SIG-M5 treated with dmso at 0.1 percent for 504 hours (cell line): Measurements from ENCODE around the gene JPT2.
"Not testable (repeated sequence)": the region's sequence is repeated elsewhere in the genome, so short reads cannot be mapped to it uniquely, and the experiment has no call there.

ENCODE experiments used
- DNase-seq: peaks from one replicate; lab custom pipeline; 2025; ENCODE audit not compliant: unreplicated experiment; lab: John Stamatoyannopoulos, UW

The JPT2 gene

DNA sequence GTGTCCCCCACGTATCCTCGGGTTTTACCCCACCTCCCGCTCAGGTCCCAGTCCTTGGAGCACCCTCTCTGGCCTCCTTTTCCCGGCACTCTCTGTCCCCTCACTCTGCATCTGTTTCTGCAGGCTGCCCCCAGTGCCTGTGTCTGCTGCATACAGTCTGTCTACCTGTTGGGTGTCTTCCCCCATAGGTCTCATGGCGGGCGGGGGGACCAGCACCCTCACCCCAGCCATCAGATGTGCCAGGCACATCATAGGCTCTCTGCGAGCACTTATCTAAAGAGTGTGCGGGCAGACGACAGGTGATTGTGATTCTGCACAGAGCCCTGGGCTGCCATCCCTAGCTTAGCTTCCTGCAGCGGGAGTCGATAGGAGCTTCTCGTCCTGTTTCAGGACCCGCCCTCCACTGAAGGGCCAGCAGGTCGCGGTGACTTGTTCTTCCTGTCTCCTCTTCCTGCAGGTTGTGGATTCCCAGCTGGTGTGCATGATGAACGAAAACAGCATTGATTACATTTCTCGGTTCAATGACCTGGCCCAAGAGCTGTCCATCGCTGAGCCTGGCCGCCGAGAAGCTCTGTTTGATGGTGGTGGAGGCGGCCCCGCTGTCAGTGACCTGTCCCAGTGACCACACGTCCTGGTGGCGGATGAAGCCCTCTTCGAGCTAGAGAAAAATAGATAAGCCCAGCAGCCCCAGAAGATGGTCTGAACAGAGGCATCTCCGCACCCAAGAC lies 4.5 kb upstream of the JPT2 start:
- no peak for DNase-seq

DNA sequence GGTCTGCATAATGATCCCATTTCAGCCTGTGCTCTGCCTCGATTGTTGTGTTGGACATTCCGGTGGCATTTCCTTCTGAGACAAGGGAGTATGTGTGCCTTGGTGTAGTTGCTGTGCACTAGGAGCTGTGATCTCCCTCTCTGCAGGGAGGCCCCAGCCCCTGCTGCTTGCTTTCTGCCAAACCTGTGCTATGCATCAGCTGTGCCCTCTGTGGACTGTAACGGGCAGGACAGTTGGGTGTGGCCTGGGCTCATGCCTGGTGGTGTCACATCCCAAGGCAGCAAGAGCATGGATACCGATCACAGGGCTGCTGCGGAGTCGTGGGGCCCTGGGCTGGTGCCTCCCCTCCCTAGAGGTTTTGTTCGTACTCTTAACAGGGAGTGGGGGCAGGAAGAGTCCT lies 3.8 kb upstream of the JPT2 start:
- DNase-seq, result no peak

DNA sequence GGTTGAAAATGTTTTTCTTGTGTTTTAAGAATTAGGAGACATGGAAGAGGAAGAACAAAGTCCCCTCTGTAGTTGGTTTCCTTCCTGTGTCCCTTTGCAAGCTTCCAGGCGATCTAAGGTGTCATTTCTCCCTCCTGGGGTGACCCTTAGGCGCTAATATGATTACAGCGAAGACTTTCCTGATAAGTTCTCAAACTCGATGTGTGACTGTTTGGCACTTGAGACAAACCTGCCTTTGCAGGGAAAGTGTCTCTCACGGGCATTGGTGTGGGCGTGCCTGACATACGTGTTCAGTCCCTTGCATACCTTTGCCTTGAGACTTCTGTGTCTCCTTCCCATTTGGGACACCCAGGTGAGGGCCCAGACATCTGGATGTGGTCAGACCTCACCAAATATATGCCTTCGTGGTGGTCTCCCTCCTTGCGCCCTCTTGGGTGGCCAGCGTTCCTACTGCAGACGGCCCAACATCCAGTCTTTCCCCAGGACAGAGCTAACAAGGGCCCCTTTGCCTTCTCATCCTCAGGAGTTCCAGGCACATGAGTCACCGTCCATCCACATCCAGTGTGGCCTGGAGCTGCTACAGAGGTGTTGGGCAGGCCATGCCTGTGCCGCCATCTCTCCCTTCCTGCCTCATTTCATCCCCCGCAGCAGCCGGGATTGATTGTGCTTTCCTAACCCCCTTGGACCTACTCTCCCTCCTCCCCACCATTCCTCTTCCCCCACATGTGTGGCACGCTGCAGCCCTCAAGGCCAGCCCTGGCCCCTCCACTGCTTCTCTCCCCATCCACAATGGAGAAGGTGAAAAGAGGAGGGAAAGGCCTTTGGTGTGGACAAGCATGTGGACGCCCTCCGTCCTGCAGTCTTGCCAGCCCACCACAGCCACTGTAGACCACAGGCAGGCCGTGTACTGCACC lies 3.1 kb upstream of the JPT2 start:
- no peak for DNase-seq

DNA sequence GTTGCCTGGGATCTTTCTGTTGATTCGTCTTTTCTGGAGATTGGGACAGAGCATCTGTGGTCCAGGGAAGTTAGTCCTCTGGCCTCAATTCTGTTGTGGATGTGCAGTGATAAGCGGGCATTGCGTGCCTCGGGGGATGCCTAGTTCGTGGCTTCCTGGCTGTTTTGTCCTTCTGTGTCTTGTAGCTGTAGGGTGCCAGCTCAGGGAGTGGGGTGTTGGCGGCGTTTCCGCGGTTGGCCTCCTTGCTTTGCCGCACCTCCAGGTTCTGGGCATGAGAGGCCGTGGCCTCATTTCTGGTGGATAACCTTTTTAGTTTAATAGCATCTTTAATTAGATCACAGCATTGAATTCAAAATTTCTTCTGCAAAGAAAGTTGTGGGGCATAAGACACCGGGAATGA lies 1.4 kb upstream of the JPT2 start:
- no peak for DNase-seq

DNA sequence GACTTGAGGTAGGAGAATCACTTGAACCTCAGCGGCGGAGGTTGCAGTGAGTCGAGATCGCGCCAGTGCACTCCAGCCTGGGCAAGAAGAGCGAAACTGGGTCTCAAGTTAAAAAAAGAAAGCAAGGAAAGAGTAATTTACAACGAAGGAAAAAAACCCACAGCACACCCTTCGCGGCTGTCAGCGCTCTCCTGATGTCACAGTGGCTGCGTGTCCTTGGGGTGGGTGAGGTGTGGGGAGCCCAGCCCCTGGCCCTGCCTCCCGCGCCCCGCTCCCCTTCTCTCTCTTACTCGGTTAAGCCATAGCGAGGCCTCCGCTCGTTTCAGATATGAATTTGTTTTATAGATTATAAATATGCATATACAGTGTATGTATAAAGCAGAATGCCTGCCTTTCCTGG lies 740 bp upstream of the JPT2 start:
- DNase-seq, result no peak

DNA sequence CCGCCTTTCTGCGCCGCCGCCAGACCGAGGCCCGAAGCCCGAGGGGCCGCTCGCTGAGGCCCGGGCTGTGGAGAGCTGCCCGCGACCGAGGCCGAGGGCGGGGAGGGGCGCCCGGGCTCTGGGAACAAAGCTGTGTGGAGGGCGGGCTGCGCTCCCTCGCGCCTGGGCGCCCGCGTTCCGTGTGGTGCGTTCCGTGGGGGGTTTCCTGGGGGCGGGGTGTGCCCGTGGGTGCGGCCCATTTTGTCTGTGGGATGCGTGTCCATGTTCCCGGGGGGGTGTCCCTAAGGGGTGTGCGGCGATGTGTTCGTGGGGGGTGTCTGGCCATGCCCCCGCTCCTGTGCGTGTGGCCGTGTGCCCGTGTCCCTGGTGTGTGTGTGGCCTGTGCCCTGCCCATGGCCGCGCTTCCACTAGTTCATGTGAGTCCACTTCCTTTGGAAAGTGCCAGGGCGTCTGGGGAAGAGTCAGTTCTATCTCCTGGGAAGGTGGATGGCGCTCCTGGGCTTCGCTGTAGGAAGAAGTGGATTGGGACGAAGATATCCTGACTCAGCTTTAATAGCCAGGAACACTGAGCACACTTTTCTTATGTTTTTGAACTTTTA lies 520 bp downstream of the JPT2 start:
- DNase-seq, result peak; percentile 24

DNA sequence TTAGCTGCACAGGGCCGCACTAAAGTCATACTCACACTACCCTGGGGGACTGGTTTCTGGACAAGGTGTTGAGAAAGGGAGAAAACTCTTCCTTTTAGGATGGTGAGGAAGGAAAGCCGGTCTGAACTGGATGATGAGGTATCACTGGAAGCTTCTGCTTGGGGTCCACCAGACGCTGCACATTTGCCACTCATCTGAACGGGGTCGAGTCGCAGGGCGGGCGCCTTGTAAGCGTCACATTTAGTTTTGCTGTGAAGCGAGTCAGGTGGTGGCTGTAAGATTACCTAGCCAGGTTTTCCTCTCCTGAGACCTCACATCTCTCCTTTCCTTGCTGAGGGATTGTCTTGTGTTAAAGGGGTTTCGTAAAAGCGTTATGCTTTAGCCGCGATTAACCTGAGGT lies 2.3 kb downstream of the JPT2 start:
- DNase-seq, result no peak

DNA sequence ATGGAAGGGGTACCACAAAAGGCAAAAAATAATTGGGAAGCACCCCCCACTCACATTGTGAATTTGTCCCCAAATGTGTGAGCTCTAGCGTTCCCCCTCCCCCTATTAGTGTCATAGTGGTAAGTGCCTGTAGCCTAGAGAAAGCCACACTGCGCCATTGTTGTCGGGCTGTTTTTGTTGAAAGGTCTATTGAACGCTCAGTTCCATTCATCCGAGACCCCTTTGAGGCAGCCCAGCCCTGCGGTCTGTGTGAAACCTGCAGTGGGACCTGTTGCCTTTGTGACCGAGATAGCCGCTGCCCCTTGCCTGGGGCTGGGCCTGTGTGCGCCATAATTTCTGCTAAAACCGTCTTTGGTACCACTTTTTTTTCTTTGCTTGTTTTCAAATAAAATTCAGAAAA lies 3.0 kb downstream of the JPT2 start:
- DNase-seq, result no peak

DNA sequence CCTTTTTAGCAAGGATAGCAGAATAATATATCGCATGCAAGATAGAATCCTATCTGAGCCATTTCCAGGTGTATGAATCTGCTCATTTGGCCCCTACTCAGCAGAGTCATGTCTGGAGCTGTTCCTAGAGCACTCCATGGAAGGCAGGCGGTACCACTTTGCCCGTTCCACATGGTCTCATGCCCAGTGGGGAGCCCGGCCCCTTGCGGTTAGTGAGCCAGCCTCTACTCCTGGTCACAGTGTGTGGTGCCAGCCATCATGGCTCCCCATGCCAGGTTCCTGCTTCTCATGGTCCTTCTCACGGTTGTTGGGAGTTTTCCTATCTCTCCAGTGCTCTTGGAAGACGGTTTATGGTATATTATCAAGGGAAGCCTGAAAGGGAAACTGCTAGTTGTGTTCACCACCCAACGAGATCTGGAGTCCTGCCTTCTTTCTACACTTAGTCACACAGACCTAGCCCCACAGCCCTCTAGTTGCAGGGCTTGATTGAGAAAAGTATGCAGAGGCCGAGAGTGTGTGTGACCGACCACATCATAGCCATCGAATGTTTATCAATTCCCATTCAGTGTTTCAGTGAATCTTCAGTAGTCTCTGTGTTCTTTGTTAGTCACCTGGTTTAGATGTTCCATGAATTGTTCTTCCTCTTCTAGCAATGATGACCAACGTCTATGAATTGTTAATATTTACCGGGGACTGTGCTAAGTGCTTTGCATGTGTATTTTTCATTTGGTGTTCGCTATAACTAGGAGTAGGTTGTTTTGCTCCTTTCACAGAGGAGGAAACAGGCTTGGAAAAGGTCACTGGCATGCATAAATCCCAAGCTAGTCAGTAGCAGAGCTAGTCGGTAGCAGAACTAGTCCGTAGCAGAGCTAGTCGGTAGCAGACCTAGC lies 9.6 kb downstream of the JPT2 start:
- no peak for DNase-seq

DNA sequence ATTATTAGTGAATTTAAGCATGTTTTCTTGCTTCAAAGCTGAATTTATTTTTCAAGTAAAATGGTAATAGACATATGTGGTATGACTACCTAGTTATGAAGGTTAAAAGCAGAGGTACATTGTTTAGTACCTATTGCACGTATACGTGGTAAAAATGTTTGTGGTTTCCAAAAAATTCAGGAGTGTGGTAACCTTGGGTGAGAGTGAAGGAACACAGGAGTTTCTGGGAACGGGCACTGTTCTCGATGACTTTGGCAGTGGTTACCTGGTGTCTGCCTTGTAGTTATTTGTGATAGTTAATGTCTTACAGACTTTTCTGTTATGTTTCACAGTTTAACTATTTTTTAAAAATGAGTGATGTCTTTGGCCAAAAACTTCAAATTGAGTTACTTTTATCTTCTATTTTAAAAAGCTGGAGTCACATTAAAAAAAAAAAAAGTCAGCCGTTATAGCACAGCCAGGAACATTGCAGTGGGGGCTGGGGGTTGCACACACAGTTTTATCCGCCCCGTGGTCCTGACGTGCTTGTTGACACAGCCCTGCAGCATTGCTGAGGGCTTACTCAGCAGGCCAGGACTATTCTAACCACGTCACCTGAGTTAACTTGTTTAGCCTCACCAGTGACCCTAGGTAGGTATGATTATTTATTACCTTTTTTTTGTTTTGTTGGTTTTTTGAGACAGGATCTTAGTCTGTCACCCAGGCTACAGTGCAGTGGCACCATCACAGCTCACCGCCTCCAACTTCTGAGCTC lies 10.9 kb downstream of the JPT2 start:
- peak; percentile 48 for DNase-seq

DNA sequence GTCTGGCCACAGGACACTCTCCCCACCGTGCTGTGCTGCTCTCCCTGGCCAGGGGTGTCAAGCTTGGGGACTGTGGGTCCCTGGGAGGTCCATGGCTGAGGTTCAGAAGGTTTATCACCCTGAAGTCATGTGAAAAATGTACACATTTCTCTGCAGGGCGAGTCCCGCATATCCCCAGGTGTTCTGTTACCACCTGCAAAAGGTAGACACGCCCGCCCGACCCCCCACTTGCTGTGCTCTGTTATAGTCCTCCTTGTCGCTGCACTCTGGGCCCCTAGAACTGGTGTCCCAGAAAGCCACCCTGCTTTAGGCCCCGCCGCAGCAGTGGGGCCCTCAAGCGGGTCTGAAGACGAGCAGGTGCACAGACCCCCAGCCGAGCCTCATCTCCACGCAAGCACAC lies 11.8 kb downstream of the JPT2 start:
- no peak for DNase-seq

DNA sequence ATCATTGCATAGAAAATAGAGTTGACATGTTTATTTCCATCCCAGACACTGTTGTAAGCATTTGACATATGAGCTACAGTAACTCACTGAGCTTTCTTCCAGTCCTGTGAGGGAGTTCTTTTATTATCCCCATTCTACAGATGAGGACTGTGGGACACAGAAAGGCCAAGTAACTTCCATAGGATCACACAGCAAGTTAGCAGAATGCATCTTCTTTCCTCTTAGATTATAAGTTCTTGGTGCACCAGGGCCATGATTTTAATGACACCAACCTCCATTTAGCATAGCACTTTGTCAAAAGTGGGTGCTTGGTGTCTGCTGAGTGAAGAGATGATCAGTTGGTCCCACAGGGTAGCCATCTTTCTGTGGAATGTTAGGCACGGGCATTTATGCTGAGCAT lies 12.7 kb downstream of the JPT2 start:
- no peak for DNase-seq

DNA sequence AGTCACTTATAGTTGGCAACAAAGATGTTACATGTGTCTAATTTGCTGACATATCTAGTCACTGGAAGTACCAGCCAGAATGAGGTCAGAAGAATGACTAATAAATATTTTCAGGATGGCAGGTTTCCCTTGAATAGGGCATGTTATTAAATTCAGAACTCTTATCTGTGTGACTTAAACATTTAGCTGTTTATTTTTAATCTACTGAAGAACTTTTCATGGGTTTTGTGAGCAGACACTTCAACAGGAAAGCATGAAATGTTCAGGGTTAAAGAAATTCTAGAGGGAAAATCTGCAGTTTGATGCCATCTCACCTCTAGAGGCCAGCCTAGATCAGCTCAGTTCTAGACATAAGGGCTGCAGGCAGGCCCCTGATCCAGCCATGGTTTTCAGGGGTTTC lies 13.2 kb downstream of the JPT2 start:
- no peak for DNase-seq

DNA sequence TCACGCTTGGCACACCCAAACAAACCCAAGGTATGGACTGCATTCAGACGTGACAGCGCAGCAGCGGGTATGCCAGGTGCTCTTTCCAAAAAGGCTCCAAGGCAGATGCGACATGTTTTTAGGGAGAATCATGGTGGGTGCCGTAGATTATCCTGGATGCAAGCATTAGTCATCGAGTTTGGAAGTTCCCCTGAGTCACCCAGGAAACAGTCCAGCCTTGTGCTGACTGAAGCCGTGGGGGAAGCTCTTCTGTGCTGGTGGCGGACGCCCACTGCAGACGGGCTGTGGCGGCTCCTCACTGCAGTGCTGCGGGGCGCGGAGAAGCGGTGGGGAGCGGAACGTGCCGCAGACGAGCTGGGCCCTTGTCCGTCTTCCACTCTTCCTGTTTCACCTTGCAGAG lies 13.9 kb downstream of the JPT2 start:
- DNase-seq, result no peak

DNA sequence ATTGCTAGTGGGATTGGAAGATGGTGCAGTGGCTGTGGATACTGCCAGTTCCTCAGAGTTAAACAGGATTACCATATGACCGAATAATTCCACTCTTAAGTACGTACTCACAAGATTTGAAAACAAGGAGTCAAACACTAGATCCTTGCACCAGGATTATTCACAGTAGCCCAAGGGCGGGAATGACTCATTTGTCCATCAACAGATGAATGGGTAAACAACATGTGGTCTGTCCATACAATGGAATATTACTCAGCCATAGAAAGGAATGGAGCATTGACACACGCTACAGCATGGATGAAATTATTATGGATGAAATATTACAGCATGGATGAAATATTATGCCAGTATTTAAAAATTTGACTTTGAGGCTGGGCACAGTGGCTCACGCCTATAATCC lies 18.8 kb downstream of the JPT2 start:
- no peak for DNase-seq

DNA sequence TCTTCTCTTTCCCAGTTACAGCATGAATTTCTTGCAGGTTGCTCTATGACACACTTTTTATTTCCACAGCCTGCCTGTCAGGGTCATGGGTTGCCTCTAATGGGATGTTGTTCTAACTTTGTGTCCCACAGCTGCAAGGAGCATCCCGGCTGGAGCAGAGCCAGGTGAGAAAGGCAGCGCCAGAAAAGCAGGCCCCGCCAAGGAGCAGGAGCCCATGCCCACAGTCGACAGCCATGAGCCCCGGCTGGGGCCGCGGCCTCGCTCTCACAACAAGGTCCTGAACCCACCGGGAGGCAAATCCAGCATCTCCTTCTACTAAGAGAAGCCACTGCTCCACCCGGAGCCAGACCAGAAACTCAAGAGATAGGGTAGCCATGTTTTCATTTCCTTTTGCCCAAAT lies 20.6 kb downstream of the JPT2 start:
- DNase-seq, result no peak

DNA sequence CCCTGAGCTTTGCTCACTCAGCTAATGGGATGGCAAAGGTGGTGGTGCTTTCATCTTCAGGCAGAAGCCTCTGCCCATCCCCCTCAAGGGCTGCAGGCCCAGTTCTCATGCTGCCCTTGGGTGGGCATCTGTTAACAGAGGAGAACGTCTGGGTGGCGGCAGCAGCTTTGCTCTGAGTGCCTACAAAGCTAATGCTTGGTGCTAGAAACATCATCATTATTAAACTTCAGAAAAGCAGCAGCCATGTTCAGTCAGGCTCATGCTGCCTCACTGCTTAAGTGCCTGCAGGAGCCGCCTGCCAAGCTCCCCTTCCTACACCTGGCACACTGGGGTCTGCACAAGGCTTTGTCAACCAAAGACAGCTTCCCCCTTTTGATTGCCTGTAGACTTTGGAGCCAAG lies 22.2 kb downstream of the JPT2 start:
- no peak for DNase-seq

DNA sequence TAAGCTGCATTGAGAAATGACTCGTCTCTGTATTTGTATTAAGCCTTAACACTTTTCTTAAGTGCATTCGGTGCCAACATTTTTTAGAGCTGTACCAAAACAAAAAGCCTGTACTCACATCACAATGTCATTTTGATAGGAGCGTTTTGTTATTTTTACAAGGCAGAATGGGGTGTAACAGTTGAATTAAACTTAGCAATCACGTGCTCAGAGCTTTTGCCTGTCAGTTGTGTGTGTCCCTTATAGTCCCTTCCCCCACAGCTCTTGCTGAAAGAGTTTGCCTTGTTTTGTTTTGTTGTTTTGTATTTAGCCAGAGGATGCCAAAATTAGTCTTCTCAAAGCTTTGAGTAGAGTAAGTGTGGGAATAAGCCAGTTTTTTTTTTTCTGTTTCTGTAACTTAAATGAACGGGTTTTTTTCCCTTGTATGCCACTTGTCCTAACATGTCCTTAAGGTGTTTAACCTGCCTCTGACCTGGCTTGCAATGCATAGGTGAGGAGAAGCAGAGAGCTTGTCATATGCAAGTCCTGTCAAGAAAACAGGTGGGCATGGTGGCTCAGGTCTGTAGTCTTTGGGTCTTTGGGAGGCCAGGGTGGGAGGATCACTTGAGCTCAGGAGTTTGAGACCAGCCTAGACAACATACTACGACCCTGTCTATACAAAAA lies 23.3 kb downstream of the JPT2 start:
- no peak for DNase-seq

DNA sequence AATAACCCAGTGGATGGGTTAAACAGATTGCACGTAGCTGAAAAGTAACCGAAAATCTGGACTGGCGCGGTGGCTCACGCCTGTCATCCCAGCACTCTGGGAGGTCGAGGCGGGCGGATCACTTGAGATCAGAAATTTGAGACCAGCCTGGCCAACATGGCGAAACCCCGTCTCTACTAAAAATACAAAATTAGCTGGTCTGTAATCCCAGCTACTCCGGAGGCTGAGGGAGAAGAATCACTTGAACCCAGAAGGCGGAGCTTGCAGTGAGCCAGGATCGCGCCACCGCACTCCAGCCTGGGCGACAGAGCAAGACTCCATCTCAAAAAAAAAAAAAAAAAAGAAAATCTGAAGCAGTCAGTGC lies 27.2 kb downstream of the JPT2 start:
- DNase-seq, result not testable (repeated sequence)
